ENCODE data around the gene NEDD8. TPM values are rescaled to one million over a fixed set of nuclear protein-coding genes. Genes with fewer than 3 reads are reported as not detected.

The NEDD8 gene
- polyA plus RNA-seq, 1 donor from 2014 or later = 431 TPM

GRCh38 chr14:24274101-24274543 is 42.0 kb upstream of the NEDD8 start:
- Histone ChIP-seq H4K20me1 (ENCODE audit: insufficient read depth) (no peaks in the 10 kb centered on the region), H3K4me3 (ENCODE audit: low read length) (no peak overlapping the region), H3K36me3 (ENCODE audit: insufficient read depth, low read length) (no peaks in the 10 kb centered on the region), H3K9me3 (ENCODE audit: low read length) (no peaks in the 10 kb centered on the region), H3K79me2 (replicated peaks; ENCODE audit: insufficient read depth, low read length) (no peaks in the 10 kb centered on the region), H3F3A (ENCODE audit: insufficient read depth, low read length, poor library complexity, severe bottlenecking) (no peaks in the 10 kb centered on the region), H3K9me2 (ENCODE audit: insufficient read depth, low read length) (no peaks in the 10 kb centered on the region), H3K27me3 (ENCODE audit: insufficient read depth, low read depth, low read length) (no peaks in the 10 kb centered on the region), H2AFZ (ENCODE audit: low read depth, low read length) (no peak overlapping the region), H3K9ac (ENCODE audit: low read length) (no peak overlapping the region), H3K4me2 (ENCODE audit: low read length) (no peak overlapping the region), H3K27ac (ENCODE audit: low read length) (no peak overlapping the region)
- no peak for TF ChIP-seq REST (IDR thresholded peaks at IDR 0.05; ENCODE audit: borderline replicate concordance)

DNA sequence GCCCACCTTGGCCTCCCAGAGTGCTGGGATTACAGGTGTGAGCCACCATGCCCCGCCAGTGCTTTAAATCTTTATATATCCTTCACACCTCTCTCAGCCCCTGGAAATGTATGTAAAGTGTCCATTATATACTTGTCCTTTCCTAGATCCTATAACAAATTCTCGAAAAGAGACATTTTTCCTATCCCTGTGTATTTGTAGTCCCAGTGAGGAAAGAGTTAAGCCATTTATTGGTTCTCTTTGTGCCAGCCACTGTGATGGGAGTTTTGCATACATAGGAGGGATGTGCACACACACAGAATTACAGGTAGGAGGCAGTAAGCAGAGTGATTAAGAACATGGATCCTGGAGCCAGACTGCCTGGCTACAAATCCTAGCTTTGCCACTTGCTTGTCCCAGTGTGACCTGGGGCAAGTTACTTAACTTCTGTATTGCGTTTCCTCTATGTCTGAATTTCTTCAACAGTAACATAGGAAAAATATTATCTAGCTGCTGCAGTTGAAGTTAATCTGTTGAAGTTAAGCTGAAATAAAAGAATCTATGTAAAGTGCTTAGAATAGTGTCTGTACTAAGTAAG is 41.3 kb upstream of the NEDD8 start:
- H2AFZ ChIP-seq (ENCODE audit: low read depth, low read length) = no peak overlapping the region
- H3K4me3 ChIP-seq (ENCODE audit: low read length) = no peak overlapping the region
- no peaks in the 10 kb centered on the region for H4K20me1 ChIP-seq (ENCODE audit: insufficient read depth)
- TF ChIP-seq MXI1 (conservative IDR thresholded peaks at IDR 0.05; ENCODE audit: poor library complexity, severe bottlenecking) (no peak), CTCF (IDR thresholded peaks at IDR 0.05; ENCODE audit: poor library complexity, severe bottlenecking) (peak; percentile 33)
- no peaks in the 10 kb centered on the region for H3K9me2 ChIP-seq (ENCODE audit: insufficient read depth, low read length)
- no peaks in the 10 kb centered on the region for H3K9me3 ChIP-seq (ENCODE audit: low read length)
- H3K27me3 ChIP-seq (ENCODE audit: insufficient read depth, low read depth, low read length) = no peaks in the 10 kb centered on the region
- no peaks in the 10 kb centered on the region for H3K36me3 ChIP-seq (ENCODE audit: insufficient read depth, low read length)
- no peak overlapping the region for H3K4me2 ChIP-seq (ENCODE audit: low read length)
- H3K9ac ChIP-seq (ENCODE audit: low read length) = no peak overlapping the region
- no peak overlapping the region for H3K27ac ChIP-seq (ENCODE audit: low read length)
- H3K79me2 ChIP-seq (replicated peaks; ENCODE audit: insufficient read depth, low read length) = no peaks in the 10 kb centered on the region
- H3F3A ChIP-seq (ENCODE audit: insufficient read depth, low read length, poor library complexity, severe bottlenecking) = no peaks in the 10 kb centered on the region

- H3K4me2 ChIP-seq (ENCODE audit: low read length) = no peak overlapping the region
- TF ChIP-seq REST (IDR thresholded peaks at IDR 0.05; ENCODE audit: borderline replicate concordance) (no peak), RAD21 (conservative IDR thresholded peaks at IDR 0.05) (no peak), SMC3 (conservative IDR thresholded peaks at IDR 0.05; ENCODE audit: poor library complexity) (no peak), MXI1 (conservative IDR thresholded peaks at IDR 0.05; ENCODE audit: poor library complexity, severe bottlenecking) (no peak), EP300 (conservative IDR thresholded peaks at IDR 0.05; ENCODE audit: poor library complexity, severe bottlenecking) (no peak), POLR2AphosphoS5 (IDR thresholded peaks at IDR 0.05) (no peak), EZH2 (IDR thresholded peaks at IDR 0.05; ENCODE audit: borderline replicate concordance, insufficient read depth, low read length, poor library complexity, severe bottlenecking) (no peak)
- H3K4me3 ChIP-seq (ENCODE audit: low read length) = no peak overlapping the region
- H3K27ac ChIP-seq (ENCODE audit: low read length) = no peak overlapping the region
- H3F3A ChIP-seq (ENCODE audit: insufficient read depth, low read length, poor library complexity, severe bottlenecking) = no peaks in the 10 kb centered on the region
- H3K27me3 ChIP-seq (ENCODE audit: insufficient read depth, low read depth, low read length) = no peaks in the 10 kb centered on the region
- H3K9me3 ChIP-seq (ENCODE audit: low read length) = no peaks in the 10 kb centered on the region
- no peaks in the 10 kb centered on the region for H3K36me3 ChIP-seq (ENCODE audit: insufficient read depth, low read length)
- no peaks in the 10 kb centered on the region for H3K9me2 ChIP-seq (ENCODE audit: insufficient read depth, low read length)
- no peaks in the 10 kb centered on the region for H4K20me1 ChIP-seq (ENCODE audit: insufficient read depth)
- H2AFZ ChIP-seq (ENCODE audit: low read depth, low read length) = no peak overlapping the region
- no peak overlapping the region for H3K9ac ChIP-seq (ENCODE audit: low read length)
- H3K79me2 ChIP-seq (replicated peaks; ENCODE audit: insufficient read depth, low read length) = no peaks in the 10 kb centered on the region
These were observed 40.3 kb upstream of the NEDD8 start for GRCh38 chr14:24272467-24272866.
